ENCODE results near the gene GPX5.
A peak's percentile ranks its signal among the peaks of the same experiment; 100 is the strongest.
"Not testable (repeated sequence)": the region's sequence is repeated elsewhere in the genome, so short reads cannot be mapped to it uniquely, and the experiment has no call there.

GPX5 gene

GRCh38 chr6:28512387-28512786 lies 13.3 kb upstream of the GPX5 start:
- DNase-seq (ENCODE audit: low spot score), result not testable (repeated sequence)

GRCh38 chr6:28515676-28516075 lies 10.0 kb upstream of the GPX5 start, which contains the start of gene GPX6:
Gene GPX6 (minus strand): TSS chr6:28515793. CDS start chr6:28515743, 50 bp downstream.
- DNase-seq (ENCODE audit: low spot score), result no peak

GRCh38 chr6:28517964-28518363 lies 7.7 kb upstream of the GPX5 start:
- DNase-seq (ENCODE audit: low spot score), result no peak

- DNase-seq (ENCODE audit: low spot score), result no peak
Observed at GRCh38 chr6:28522594-28523240, 3.0 kb upstream of the GPX5 start.

- DNase-seq (ENCODE audit: low spot score), result no peak
Observed at GRCh38 chr6:28523241-28523622, 2.4 kb upstream of the GPX5 start.

GRCh38 chr6:28530777-28531176 lies 5.1 kb downstream of the GPX5 start:
- DNase-seq (ENCODE audit: low spot score), result no peak

- DNase-seq (ENCODE audit: low spot score), result no peak
Observed at GRCh38 chr6:28531479-28532128, 5.9 kb downstream of the GPX5 start.

- DNase-seq (ENCODE audit: low spot score), result no peak
Observed at GRCh38 chr6:28534306-28534705, 8.6 kb downstream of the GPX5 start.

GRCh38 chr6:28534875-28535274 lies 9.2 kb downstream of the GPX5 start:
- no peak for DNase-seq (ENCODE audit: low spot score)

GRCh38 chr6:28537065-28537464 lies 11.4 kb downstream of the GPX5 start:
- DNase-seq (ENCODE audit: low spot score), result no peak

GRCh38 chr6:28537509-28538140 lies 11.9 kb downstream of the GPX5 start:
- DNase-seq (ENCODE audit: low spot score), result no peak

GRCh38 chr6:28541996-28542395 lies 16.3 kb downstream of the GPX5 start:
- DNase-seq (ENCODE audit: low spot score), result no peak

- peak; percentile 54 for DNase-seq (ENCODE audit: low spot score)
Observed at GRCh38 chr6:28542440-28543296, 17.0 kb downstream of the GPX5 start.

GRCh38 chr6:28543651-28544610 lies 18.2 kb downstream of the GPX5 start:
- peak; percentile 19 for DNase-seq (ENCODE audit: low spot score)

GRCh38 chr6:28545955-28546354 lies 20.3 kb downstream of the GPX5 start:
- DNase-seq (ENCODE audit: low spot score), result no peak

GRCh38 chr6:28547003-28547402 lies 21.3 kb downstream of the GPX5 start:
- DNase-seq (ENCODE audit: low spot score), result not testable (repeated sequence)

- DNase-seq (ENCODE audit: low spot score), result no peak
Observed at GRCh38 chr6:28551891-28552666, 26.4 kb downstream of the GPX5 start.

GRCh38 chr6:28553384-28553985 lies 27.8 kb downstream of the GPX5 start:
- DNase-seq (ENCODE audit: low spot score), result no peak

GRCh38 chr6:28553986-28554881 lies 28.6 kb downstream of the GPX5 start:
- no peak for DNase-seq (ENCODE audit: low spot score)

Data from GM03348 (cell line).